WTC11 (cell line): ENCODE measurements around the gene PDLIM1. TPM values are rescaled to one million over a fixed set of nuclear protein-coding genes. Genes with fewer than 3 reads are reported as not detected.
"Not testable (repeated sequence)": the region's sequence is repeated elsewhere in the genome, so short reads cannot be mapped to it uniquely, and the experiment has no call there.

Experiments
- ATAC-seq: fragments of 200-7000 bp; cut with Tn5 transposase; 2 replicates; pipeline ENCODE4 v1.10.0; 2021; ENCODE audit warnings: mild to moderate bottlenecking, moderate library complexity
- CTCF ChIA-PET: fragments of 300-600 bp; sonication (Branson Sonifier 250); formaldehyde crosslinking; loops from one replicate; lab custom pipeline; 2021; ENCODE audit warnings: antibody characterized with exemption; lab: Charles Lee
- POLR2A ChIA-PET: fragments of 350-600 bp; sonication (Branson Sonifier 250); formaldehyde crosslinking; loops from one replicate; lab custom pipeline; 2021; ENCODE audit warnings: antibody characterized with exemption; lab: Charles Lee
- DNase-seq: peaks from one replicate; pipeline ENCODE4 v3.0.0; 2021; ENCODE audit warnings: low spot score
- H3K27ac Mint-ChIP-seq: 2 replicates; pipeline ENCODE4 v1.8.0; 2021; ENCODE audit warnings: mixed read lengths
- H3K27me3 Mint-ChIP-seq: 2 replicates; pipeline ENCODE4 v1.8.0; 2021; ENCODE audit warnings: low read depth, mild to moderate bottlenecking, moderate library complexity, mixed read lengths
- H3K36me3 Mint-ChIP-seq: 2 replicates; pipeline ENCODE4 v1.8.0; 2021; ENCODE audit warnings: mixed read lengths
- H3K4me1 Mint-ChIP-seq: 2 replicates; pipeline ENCODE4 v1.8.0; 2022; ENCODE audit warnings: mixed read lengths
- H3K4me3 Mint-ChIP-seq: 2 replicates; pipeline ENCODE4 v1.8.0; 2021; ENCODE audit warnings: mild to moderate bottlenecking, moderate library complexity, mixed read lengths
- H3K9me3 Mint-ChIP-seq: 2 replicates; pipeline ENCODE4 v1.8.0; 2021; ENCODE audit warnings: mixed read lengths
- ARID4B ChIP-seq: sonication (generic); formaldehyde crosslinking; IDR thresholded peaks from 2 replicates; pipeline ENCODE4 v1.8.0; 2023; ENCODE audit warnings: missing genetic modification reagents, mild to moderate bottlenecking, borderline replicate concordance
- CBFB ChIP-seq: sonication (generic); formaldehyde crosslinking; IDR thresholded peaks from 2 replicates; pipeline ENCODE4 v1.8.1; 2022; ENCODE audit warnings: mild to moderate bottlenecking, low read depth, missing genetic modification reagents
- CREB1 ChIP-seq: sonication (generic); formaldehyde crosslinking; IDR thresholded peaks from 2 replicates; pipeline ENCODE4 v1.8.0; 2023; ENCODE audit warnings: mild to moderate bottlenecking, missing genetic modification reagents
- E2F1 ChIP-seq: sonication (generic); formaldehyde crosslinking; IDR thresholded peaks from 2 replicates; pipeline ENCODE4 v1.8.0; 2022; ENCODE audit warnings: mild to moderate bottlenecking, missing genetic modification reagents
- EMX1 ChIP-seq: fragments of 250-450 bp; sonication (Bioruptor Pico); IDR thresholded peaks from 2 replicates; pipeline ENCODE4 v1.8.0; 2021; ENCODE audit warnings: mild to moderate bottlenecking
- ESRRA ChIP-seq: sonication (generic); formaldehyde crosslinking; IDR thresholded peaks from 2 replicates; pipeline ENCODE4 v1.8.1; 2022; ENCODE audit warnings: mild to moderate bottlenecking, missing genetic modification reagents, borderline replicate concordance
- ETV6 ChIP-seq: sonication (generic); formaldehyde crosslinking; IDR thresholded peaks from 2 replicates; pipeline ENCODE4 v1.8.1; 2022; ENCODE audit warnings: mild to moderate bottlenecking, missing genetic modification reagents
- FOXK1 ChIP-seq: sonication (generic); formaldehyde crosslinking; IDR thresholded peaks from 2 replicates; pipeline ENCODE4 v1.8.0; 2022; ENCODE audit warnings: mild to moderate bottlenecking, moderate library complexity, missing genetic modification reagents
- FOXP4 ChIP-seq: sonication (generic); formaldehyde crosslinking; IDR thresholded peaks from 2 replicates; pipeline ENCODE4 v1.8.0; 2022; ENCODE audit warnings: mild to moderate bottlenecking, missing genetic modification reagents
- KAT7 ChIP-seq: sonication (generic); formaldehyde crosslinking; IDR thresholded peaks from 2 replicates; pipeline ENCODE4 v1.8.1; 2023; ENCODE audit warnings: missing genetic modification reagents, mild to moderate bottlenecking, borderline replicate concordance
- MAX ChIP-seq: sonication (generic); formaldehyde crosslinking; IDR thresholded peaks from 2 replicates; pipeline ENCODE4 v1.8.0; 2022; ENCODE audit warnings: mild to moderate bottlenecking, missing genetic modification reagents
- MYBL2 ChIP-seq: sonication (generic); formaldehyde crosslinking; IDR thresholded peaks from 2 replicates; pipeline ENCODE4 v1.8.1; 2023; ENCODE audit warnings: mild to moderate bottlenecking, moderate library complexity, missing genetic modification reagents
- SMAD3 ChIP-seq: sonication (generic); formaldehyde crosslinking; IDR thresholded peaks from 2 replicates; pipeline ENCODE4 v1.8.0; 2022; ENCODE audit warnings: missing genetic modification reagents, mild to moderate bottlenecking, borderline replicate concordance
- SMAD4 ChIP-seq: sonication (generic); formaldehyde crosslinking; IDR thresholded peaks from 2 replicates; pipeline ENCODE4 v1.8.0; 2022; ENCODE audit warnings: mild to moderate bottlenecking, missing genetic modification reagents
- TEAD1 ChIP-seq: sonication (generic); formaldehyde crosslinking; IDR thresholded peaks from 2 replicates; pipeline ENCODE4 v1.8.0; 2022; ENCODE audit warnings: mild to moderate bottlenecking, missing genetic modification reagents
- TP53 ChIP-seq: sonication (generic); formaldehyde crosslinking; IDR thresholded peaks from 2 replicates; pipeline ENCODE4 v1.8.1; 2023; ENCODE audit warnings: mild to moderate bottlenecking, missing genetic modification reagents
- USF1 ChIP-seq: sonication (generic); formaldehyde crosslinking; IDR thresholded peaks from 2 replicates; pipeline ENCODE4 v1.8.0; 2022; ENCODE audit warnings: mild to moderate bottlenecking, missing genetic modification reagents
- USF2 ChIP-seq: sonication (generic); formaldehyde crosslinking; IDR thresholded peaks from 2 replicates; pipeline ENCODE4 v1.8.1; 2023; ENCODE audit warnings: mild to moderate bottlenecking, missing genetic modification reagents, moderate library complexity
- ZNF138 ChIP-seq: sonication (generic); formaldehyde crosslinking; conservative IDR thresholded peaks from 2 replicates; pipeline ENCODE4 v1.8.1; 2022; ENCODE audit warnings: mild to moderate bottlenecking, moderate library complexity, missing genetic modification reagents
- ZNF281 ChIP-seq: sonication (generic); formaldehyde crosslinking; IDR thresholded peaks from 2 replicates; pipeline ENCODE4 v1.8.0; 2023; ENCODE audit warnings: mild to moderate bottlenecking, missing genetic modification reagents
- ZNF671 ChIP-seq: fragments of 250-450 bp; sonication (Bioruptor Pico); IDR thresholded peaks from 2 replicates; pipeline ENCODE4 v1.8.0; 2021; ENCODE audit warnings: mild to moderate bottlenecking
- total RNA-seq: library from RNA; stranded (reverse); gene quantifications from 3 replicates; pipeline ENCODE4 v1.2.3, GENCODE V29; 2021

Gene PDLIM1
- total RNA-seq, 1 experiment from 2014 or later: 223 TPM

- ATAC-seq: peak; percentile 64
- POLR2A ChIA-PET: interaction anchor here (0.7 to 1.9 kb wide), 2 partner anchors 12 to 129 kb away, joined by 4 to 9 read pairs; no protein-coding TSS in a partner anchor
- Mint-ChIP-seq H3K27ac (peak overlapping the region; percentile 100), H3K36me3 (peaks cover 18% of the 10 kb centered on the region)
- peak; percentile 83 for DNase-seq
- TF ChIP-seq SMAD4 (CRISPR knock-in tag): 0 out of 2 replicates have a peak, but pooled peaks have one; percentile 62
- TF ChIP-seq ZNF281 (CRISPR knock-in tag): peak; percentile 86
- TF ChIP-seq KAT7 (CRISPR knock-in tag): peak; percentile 58; the same call in 1 of the 2 replicates
- peak; percentile 51; the same call in 1 of the 2 replicates for TF ChIP-seq FOXK1 (CRISPR knock-in tag)
- peak; percentile 31; the same call in 1 of the 2 replicates for TF ChIP-seq ETV6 (CRISPR knock-in tag)
- TF ChIP-seq TP53 (CRISPR knock-in tag): peak; percentile 80; the same call in 1 of the 2 replicates
- TF ChIP-seq ZNF138 (CRISPR knock-in tag): peak; percentile 14; the same call in 1 of the 2 replicates
- 0 out of 2 replicates have a peak, but pooled peaks have one; percentile 27 for TF ChIP-seq ARID4B (CRISPR knock-in tag)
- TF ChIP-seq USF2 (CRISPR knock-in tag): peak; percentile 36
- TF ChIP-seq SMAD3 (CRISPR knock-in tag): peak; percentile 84; the same call in 1 of the 2 replicates
- peak; percentile 58; the same call in 1 of the 2 replicates for TF ChIP-seq ESRRA (CRISPR knock-in tag)
- TF ChIP-seq USF1: peak; percentile 25; the same call in 1 of the 2 replicates
- TF ChIP-seq MYBL2 (CRISPR knock-in tag): 0 out of 2 replicates have a peak, but pooled peaks have one; percentile 59
- TF ChIP-seq CBFB: peak; percentile 63; the same call in 1 of the 2 replicates
- TF ChIP-seq FOXP4 (CRISPR knock-in tag): peak; percentile 86; the same call in 1 of the 2 replicates
- TF ChIP-seq E2F1 (CRISPR knock-in tag): 0 out of 2 replicates have a peak, but pooled peaks have one; percentile 64
- TF ChIP-seq ZNF671 (CRISPR knock-in tag): peak; percentile 15; the same call in 1 of the 2 replicates
- TF ChIP-seq TEAD1 (CRISPR knock-in tag): peak; percentile 87
- TF ChIP-seq EMX1: 0 out of 2 replicates have a peak, but pooled peaks have one; percentile 17
- peak; percentile 97 for TF ChIP-seq MAX
- TF ChIP-seq CREB1 (CRISPR knock-in tag): peak; percentile 50; the same call in 1 of the 2 replicates
- TF ChIP-seq, all 79 proteins: peak for 21; not testable (repeated sequence) for 58
- CTCF ChIA-PET: interaction anchor here (0.6 to 4.1 kb wide), 9 partner anchors 12 to 267 kb away, joined by 3 to 29 read pairs (median 3); no protein-coding TSS in a partner anchor
- H3K9me3 Mint-ChIP-seq, H3K27me3 Mint-ChIP-seq: not testable (repeated sequence)
- Mint-ChIP-seq H3K4me3 (peak overlapping the region; percentile 45), H3K4me1 (peaks cover 65% of the 10 kb centered on the region)
Measured at GRCh38 chr10:95230677-95231586, 59.9 kb downstream of the PDLIM1 start.
